Measurements from ENCODE around the gene KIF6. TPM values are rescaled to one million over a fixed set of nuclear protein-coding genes. Genes with fewer than 3 reads are reported as not detected.

KIF6 gene
- total and polyA plus RNA-seq, 2 donors: 0.24 to 0.37 TPM

- H3K9me3 ChIP-seq (ENCODE audit: control insufficient read depth in 2 of 2, insufficient read depth in 1 of 2, low read length in 1 of 2): no peaks in the 10 kb centered on the region
- no peak overlapping the region for H3K4me3 ChIP-seq (ENCODE audit: low read length in 2 of 2)
- no peak for DNase-seq (ENCODE audit: low read depth in 6 of 9, low spot score in 9 of 9)
- H3K4me1 ChIP-seq (ENCODE audit: control insufficient read depth in 2 of 2, insufficient read depth in 2 of 2, low read length in 2 of 2): no peaks in the 10 kb centered on the region
- 94% methylated on average over 3 of the region's 3 CpGs for WGBS
- H3K36me3 ChIP-seq (ENCODE audit: control insufficient read depth in 2 of 2, insufficient read depth in 2 of 2, low read length in 1 of 2): no peaks in the 10 kb centered on the region
- no peak overlapping the region for H3K27ac ChIP-seq (ENCODE audit: low read depth in 1 of 2, low read length in 1 of 2)
- H3K27me3 ChIP-seq (ENCODE audit: control insufficient read depth in 2 of 2, insufficient read depth in 1 of 2, low read length in 1 of 2): no peaks in the 10 kb centered on the region
Observed at GRCh38 chr6:39470506-39470905, 254.7 kb downstream of the KIF6 start.

- 95% methylated on average over 1 of the region's 1 CpG for WGBS
Observed at GRCh38 chr6:39468385-39468784, 256.8 kb downstream of the KIF6 start.

GRCh38 chr6:39466631-39467030 is 258.6 kb downstream of the KIF6 start:
- WGBS: 84% methylated on average over 1 of the region's 1 CpG
- Histone ChIP-seq H3K9me3 (ENCODE audit: control insufficient read depth in 2 of 2, insufficient read depth in 1 of 2, low read length in 1 of 2) (no peaks in the 10 kb centered on the region), H3K36me3 (ENCODE audit: control insufficient read depth in 2 of 2, insufficient read depth in 2 of 2, low read length in 1 of 2) (no peaks in the 10 kb centered on the region), H3K4me3 (ENCODE audit: low read length in 2 of 2) (no peak overlapping the region), H3K27me3 (ENCODE audit: control insufficient read depth in 2 of 2, insufficient read depth in 1 of 2, low read length in 1 of 2) (no peaks in the 10 kb centered on the region), H3K27ac (ENCODE audit: low read depth in 1 of 2, low read length in 1 of 2) (no peak overlapping the region), H3K4me1 (ENCODE audit: control insufficient read depth in 2 of 2, insufficient read depth in 2 of 2, low read length in 2 of 2) (no peaks in the 10 kb centered on the region)
- no peak for DNase-seq (ENCODE audit: low read depth in 6 of 9, low spot score in 9 of 9)

More at GRCh38 chr6:39468385-39468784, 256.8 kb downstream of the KIF6 start:
- Histone ChIP-seq H3K27ac (ENCODE audit: low read depth in 1 of 2, low read length in 1 of 2) (no peak overlapping the region), H3K4me3 (ENCODE audit: low read length in 2 of 2) (no peak overlapping the region), H3K27me3 (ENCODE audit: control insufficient read depth in 2 of 2, insufficient read depth in 1 of 2, low read length in 1 of 2) (no peaks in the 10 kb centered on the region), H3K36me3 (ENCODE audit: control insufficient read depth in 2 of 2, insufficient read depth in 2 of 2, low read length in 1 of 2) (no peaks in the 10 kb centered on the region), H3K4me1 (ENCODE audit: control insufficient read depth in 2 of 2, insufficient read depth in 2 of 2, low read length in 2 of 2) (no peaks in the 10 kb centered on the region), H3K9me3 (ENCODE audit: control insufficient read depth in 2 of 2, insufficient read depth in 1 of 2, low read length in 1 of 2) (no peaks in the 10 kb centered on the region)
- DNase-seq (ENCODE audit: low read depth in 6 of 9, low spot score in 9 of 9): no peak

- Histone ChIP-seq H3K27me3 (ENCODE audit: control insufficient read depth in 2 of 2, insufficient read depth in 1 of 2, low read length in 1 of 2) (no peaks in the 10 kb centered on the region), H3K4me1 (ENCODE audit: control insufficient read depth in 2 of 2, insufficient read depth in 2 of 2, low read length in 2 of 2) (no peaks in the 10 kb centered on the region), H3K4me3 (ENCODE audit: low read length in 2 of 2) (no peak overlapping the region), H3K27ac (ENCODE audit: low read depth in 1 of 2, low read length in 1 of 2) (no peak overlapping the region), H3K9me3 (ENCODE audit: control insufficient read depth in 2 of 2, insufficient read depth in 1 of 2, low read length in 1 of 2) (no peaks in the 10 kb centered on the region), H3K36me3 (ENCODE audit: control insufficient read depth in 2 of 2, insufficient read depth in 2 of 2, low read length in 1 of 2) (no peaks in the 10 kb centered on the region)
- WGBS: 78% methylated on average over 1 of the region's 1 CpG
- no peak for DNase-seq (ENCODE audit: low read depth in 6 of 9, low spot score in 9 of 9)
Observed at GRCh38 chr6:39465539-39465938, 259.7 kb downstream of the KIF6 start.

GRCh38 chr6:39464067-39464466 is 261.1 kb downstream of the KIF6 start:
- Histone ChIP-seq H3K27ac (ENCODE audit: low read depth in 1 of 2, low read length in 1 of 2) (no peak overlapping the region), H3K36me3 (ENCODE audit: control insufficient read depth in 2 of 2, insufficient read depth in 2 of 2, low read length in 1 of 2) (no peaks in the 10 kb centered on the region), H3K27me3 (ENCODE audit: control insufficient read depth in 2 of 2, insufficient read depth in 1 of 2, low read length in 1 of 2) (no peaks in the 10 kb centered on the region), H3K4me3 (ENCODE audit: low read length in 2 of 2) (no peak overlapping the region), H3K9me3 (ENCODE audit: control insufficient read depth in 2 of 2, insufficient read depth in 1 of 2, low read length in 1 of 2) (no peaks in the 10 kb centered on the region), H3K4me1 (ENCODE audit: control insufficient read depth in 2 of 2, insufficient read depth in 2 of 2, low read length in 2 of 2) (no peaks in the 10 kb centered on the region)
- 95% methylated on average over 5 of the region's 5 CpGs for WGBS
- DNase-seq (ENCODE audit: low read depth in 6 of 9, low spot score in 9 of 9): no peak

GRCh38 chr6:39453956-39454524 is 271.2 kb downstream of the KIF6 start:
- Histone ChIP-seq H3K27me3 (ENCODE audit: control insufficient read depth in 2 of 2, insufficient read depth in 1 of 2, low read length in 1 of 2) (no peaks in the 10 kb centered on the region), H3K4me3 (ENCODE audit: low read length in 2 of 2) (no peak overlapping the region), H3K4me1 (ENCODE audit: control insufficient read depth in 2 of 2, insufficient read depth in 2 of 2, low read length in 2 of 2) (no peaks in the 10 kb centered on the region), H3K27ac (ENCODE audit: low read depth in 1 of 2, low read length in 1 of 2) (no peak overlapping the region), H3K36me3 (ENCODE audit: control insufficient read depth in 2 of 2, insufficient read depth in 2 of 2, low read length in 1 of 2) (no peaks in the 10 kb centered on the region), H3K9me3 (ENCODE audit: control insufficient read depth in 2 of 2, insufficient read depth in 1 of 2, low read length in 1 of 2) (no peaks in the 10 kb centered on the region)
- WGBS: 74% methylated on average over 2 of the region's 2 CpGs
- DNase-seq (ENCODE audit: low read depth in 6 of 9, low spot score in 9 of 9): no peak

GRCh38 chr6:39453241-39453640 is 272.0 kb downstream of the KIF6 start:
- Histone ChIP-seq H3K4me3 (ENCODE audit: low read length in 2 of 2) (no peak overlapping the region), H3K9me3 (ENCODE audit: control insufficient read depth in 2 of 2, insufficient read depth in 1 of 2, low read length in 1 of 2) (no peaks in the 10 kb centered on the region), H3K27ac (ENCODE audit: low read depth in 1 of 2, low read length in 1 of 2) (no peak overlapping the region), H3K4me1 (ENCODE audit: control insufficient read depth in 2 of 2, insufficient read depth in 2 of 2, low read length in 2 of 2) (no peaks in the 10 kb centered on the region), H3K36me3 (ENCODE audit: control insufficient read depth in 2 of 2, insufficient read depth in 2 of 2, low read length in 1 of 2) (no peaks in the 10 kb centered on the region), H3K27me3 (ENCODE audit: control insufficient read depth in 2 of 2, insufficient read depth in 1 of 2, low read length in 1 of 2) (no peaks in the 10 kb centered on the region)
- DNase-seq (ENCODE audit: low read depth in 6 of 9, low spot score in 9 of 9): no peak
- WGBS: 93% methylated on average over 5 of the region's 5 CpGs

- DNase-seq (ENCODE audit: low read depth in 6 of 9, low spot score in 9 of 9): no peak
- no peak overlapping the region for H3K27ac ChIP-seq (ENCODE audit: low read depth in 1 of 2, low read length in 1 of 2)
- H3K9me3 ChIP-seq (ENCODE audit: control insufficient read depth in 2 of 2, insufficient read depth in 1 of 2, low read length in 1 of 2): no peaks in the 10 kb centered on the region
- no peak overlapping the region for H3K4me3 ChIP-seq (ENCODE audit: low read length in 2 of 2)
- H3K36me3 ChIP-seq (ENCODE audit: control insufficient read depth in 2 of 2, insufficient read depth in 2 of 2, low read length in 1 of 2): no peaks in the 10 kb centered on the region
- H3K27me3 ChIP-seq (ENCODE audit: control insufficient read depth in 2 of 2, insufficient read depth in 1 of 2, low read length in 1 of 2): no peaks in the 10 kb centered on the region
- 96% methylated on average over 5 of the region's 5 CpGs for WGBS
- no peaks in the 10 kb centered on the region for H3K4me1 ChIP-seq (ENCODE audit: control insufficient read depth in 2 of 2, insufficient read depth in 2 of 2, low read length in 2 of 2)
Observed at GRCh38 chr6:39452306-39453145, 272.7 kb downstream of the KIF6 start.

GRCh38 chr6:39451831-39452230 is 273.4 kb downstream of the KIF6 start:
- no peak for DNase-seq (ENCODE audit: low read depth in 6 of 9, low spot score in 9 of 9)
- Histone ChIP-seq H3K36me3 (ENCODE audit: control insufficient read depth in 2 of 2, insufficient read depth in 2 of 2, low read length in 1 of 2) (no peaks in the 10 kb centered on the region), H3K9me3 (ENCODE audit: control insufficient read depth in 2 of 2, insufficient read depth in 1 of 2, low read length in 1 of 2) (no peaks in the 10 kb centered on the region), H3K4me1 (ENCODE audit: control insufficient read depth in 2 of 2, insufficient read depth in 2 of 2, low read length in 2 of 2) (no peaks in the 10 kb centered on the region), H3K4me3 (ENCODE audit: low read length in 2 of 2) (no peak overlapping the region), H3K27ac (ENCODE audit: low read depth in 1 of 2, low read length in 1 of 2) (no peak overlapping the region), H3K27me3 (ENCODE audit: control insufficient read depth in 2 of 2, insufficient read depth in 1 of 2, low read length in 1 of 2) (no peaks in the 10 kb centered on the region)
- WGBS: 90% methylated on average over 2 of the region's 2 CpGs
